Measurements from ENCODE around the gene PCSK2. TPM values are rescaled to one million over a fixed set of nuclear protein-coding genes. Genes with fewer than 3 reads are reported as not detected.

Gene PCSK2
- total and polyA plus RNA-seq, 2 experiments from 2014 or later, result 1.3 to 3.8 TPM

- no peaks in the 10 kb centered on the region for H3K36me3 ChIP-seq (replicated peaks; ENCODE audit: insufficient read depth, low read depth)
- no peak overlapping the region for H3K4me3 ChIP-seq
- no peak overlapping the region for H2AFZ ChIP-seq
- H3K27ac ChIP-seq, result no peak overlapping the region
- no peaks in the 10 kb centered on the region for H3K27me3 ChIP-seq
- no peaks in the 10 kb centered on the region for H3K9me2 ChIP-seq (replicated peaks; ENCODE audit: insufficient read depth)
- H3K79me2 ChIP-seq, result no peaks in the 10 kb centered on the region
- no peaks in the 10 kb centered on the region for H4K20me1 ChIP-seq (ENCODE audit: insufficient read depth, poor library complexity, severe bottlenecking)
- H3K4me2 ChIP-seq, result no peak overlapping the region
- no peaks in the 10 kb centered on the region for H3K4me1 ChIP-seq (ENCODE audit: insufficient read depth)
- TF ChIP-seq, protein P1, sequence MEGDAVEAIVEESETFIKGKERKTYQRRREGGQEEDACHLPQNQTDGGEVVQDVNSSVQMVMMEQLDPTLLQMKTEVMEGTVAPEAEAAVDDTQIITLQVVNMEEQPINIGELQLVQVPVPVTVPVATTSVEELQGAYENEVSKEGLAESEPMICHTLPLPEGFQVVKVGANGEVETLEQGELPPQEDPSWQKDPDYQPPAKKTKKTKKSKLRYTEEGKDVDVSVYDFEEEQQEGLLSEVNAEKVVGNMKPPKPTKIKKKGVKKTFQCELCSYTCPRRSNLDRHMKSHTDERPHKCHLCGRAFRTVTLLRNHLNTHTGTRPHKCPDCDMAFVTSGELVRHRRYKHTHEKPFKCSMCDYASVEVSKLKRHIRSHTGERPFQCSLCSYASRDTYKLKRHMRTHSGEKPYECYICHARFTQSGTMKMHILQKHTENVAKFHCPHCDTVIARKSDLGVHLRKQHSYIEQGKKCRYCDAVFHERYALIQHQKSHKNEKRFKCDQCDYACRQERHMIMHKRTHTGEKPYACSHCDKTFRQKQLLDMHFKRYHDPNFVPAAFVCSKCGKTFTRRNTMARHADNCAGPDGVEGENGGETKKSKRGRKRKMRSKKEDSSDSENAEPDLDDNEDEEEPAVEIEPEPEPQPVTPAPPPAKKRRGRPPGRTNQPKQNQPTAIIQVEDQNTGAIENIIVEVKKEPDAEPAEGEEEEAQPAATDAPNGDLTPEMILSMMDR (IDR thresholded peaks at IDR 0.05; ENCODE audit: poor library complexity), result no peak
- TF ChIP-seq EZH2 (IDR thresholded peaks at IDR 0.05; ENCODE audit: borderline replicate concordance) (no peak), EZH2phosphoT487 (IDR thresholded peaks at IDR 0.05; ENCODE audit: low read depth, severe bottlenecking, unreplicated experiment) (no peak)
- DNase-seq (ENCODE audit: low spot score), result no peak
- WGBS (ENCODE audit: low lambda C conversion rate, missing lambda C conversion rate), result 90% methylated on average over 22 of the region's 24 CpGs
- H3K9me3 ChIP-seq (ENCODE audit: low read depth), result no peaks in the 10 kb centered on the region
These were observed 241.4 kb downstream of the PCSK2 start for GRCh38 chr20:17468073-17468840.

- Histone ChIP-seq H3K27ac (no peak overlapping the region), H2AFZ (no peak overlapping the region), H3K9me2 (replicated peaks; ENCODE audit: insufficient read depth) (no peaks in the 10 kb centered on the region), H3K4me3 (no peak overlapping the region), H3K27me3 (no peaks in the 10 kb centered on the region), H3K4me2 (no peak overlapping the region), H3K36me3 (replicated peaks; ENCODE audit: insufficient read depth, low read depth) (no peaks in the 10 kb centered on the region), H3K4me1 (ENCODE audit: insufficient read depth) (no peaks in the 10 kb centered on the region), H3K79me2 (no peaks in the 10 kb centered on the region), H3K9me3 (ENCODE audit: low read depth) (no peaks in the 10 kb centered on the region), H4K20me1 (ENCODE audit: insufficient read depth, poor library complexity, severe bottlenecking) (no peaks in the 10 kb centered on the region)
- TF ChIP-seq EZH2phosphoT487 (IDR thresholded peaks at IDR 0.05; ENCODE audit: low read depth, severe bottlenecking, unreplicated experiment) (no peak), EZH2 (IDR thresholded peaks at IDR 0.05; ENCODE audit: borderline replicate concordance) (no peak)
- TF ChIP-seq, protein P1 (IDR thresholded peaks at IDR 0.05; ENCODE audit: poor library complexity), result no peak
- WGBS (ENCODE audit: low lambda C conversion rate, missing lambda C conversion rate), result 85% methylated on average over 7 of the region's 7 CpGs
- DNase-seq (ENCODE audit: low spot score), result no peak
These were observed 242.6 kb downstream of the PCSK2 start for GRCh38 chr20:17469246-17470030.

- no peaks in the 10 kb centered on the region for H3K79me2 ChIP-seq
- H3K9me3 ChIP-seq (ENCODE audit: low read depth), result no peaks in the 10 kb centered on the region
- H3K4me1 ChIP-seq (ENCODE audit: insufficient read depth), result no peaks in the 10 kb centered on the region
- TF ChIP-seq, protein P1 (IDR thresholded peaks at IDR 0.05; ENCODE audit: poor library complexity), result no peak
- TF ChIP-seq EZH2 (IDR thresholded peaks at IDR 0.05; ENCODE audit: borderline replicate concordance) (no peak), EZH2phosphoT487 (IDR thresholded peaks at IDR 0.05; ENCODE audit: low read depth, severe bottlenecking, unreplicated experiment) (no peak)
- H2AFZ ChIP-seq, result no peak overlapping the region
- no peak overlapping the region for H3K4me2 ChIP-seq
- H4K20me1 ChIP-seq (ENCODE audit: insufficient read depth, poor library complexity, severe bottlenecking), result no peaks in the 10 kb centered on the region
- DNase-seq (ENCODE audit: low spot score), result no peak
- no peaks in the 10 kb centered on the region for H3K27me3 ChIP-seq
- H3K36me3 ChIP-seq (replicated peaks; ENCODE audit: insufficient read depth, low read depth), result no peaks in the 10 kb centered on the region
- no peaks in the 10 kb centered on the region for H3K9me2 ChIP-seq (replicated peaks; ENCODE audit: insufficient read depth)
- H3K27ac ChIP-seq, result no peak overlapping the region
- H3K4me3 ChIP-seq, result no peak overlapping the region
- WGBS (ENCODE audit: low lambda C conversion rate, missing lambda C conversion rate), result 93% methylated on average over 5 of the region's 5 CpGs
These were observed 243.7 kb downstream of the PCSK2 start for GRCh38 chr20:17470521-17470920.
